ENCODE measurements around the gene HBG1. TPM values are rescaled to one million over a fixed set of nuclear protein-coding genes. Genes with fewer than 3 reads are reported as not detected.

The HBG1 gene
- total RNA-seq, 1 experiment from 2014 or later = not detected

- H3K4me3 ChIP-seq (ENCODE audit: low read length) = no peak within 1 kb of the TSS
- no peak within 1 kb of the TSS for H3K4me2 ChIP-seq (ENCODE audit: low read length)
- H3K9me2 ChIP-seq (replicated peaks; ENCODE audit: low read length) = no peaks in the 10 kb centered on the region
- no peaks in the 10 kb centered on the region for H3K36me3 ChIP-seq (ENCODE audit: low read depth, low read length)
- TF ChIP-seq EZH2 (IDR thresholded peaks at IDR 0.05; ENCODE audit: low read length, unreplicated experiment) = no peak
- TF ChIP-seq EZH2phosphoT487 (IDR thresholded peaks at IDR 0.05; ENCODE audit: borderline replicate concordance, low read length) = no peak
- TF ChIP-seq CTCF (conservative IDR thresholded peaks at IDR 0.05; ENCODE audit: low read depth, low read length) = no peak
- no peak within 1 kb of the TSS for H2AFZ ChIP-seq (ENCODE audit: low read length)
- no peaks in the 10 kb centered on the region for H3K9me3 ChIP-seq (ENCODE audit: low read length)
- POLR2A ChIA-PET (ENCODE audit: unreplicated experiment) = no interaction called here
- BruUV-seq (replicated peaks) = no TSS peak
- H3K9ac ChIP-seq (ENCODE audit: low read length) = no peak within 1 kb of the TSS
- ATAC-seq = no peak
- H3K4me1 ChIP-seq (ENCODE audit: insufficient read depth, low read length) = no peaks in the 10 kb centered on the region
- no peaks in the 10 kb centered on the region for H4K20me1 ChIP-seq (ENCODE audit: low read length)
- CTCF ChIA-PET = no interaction called here
- no peaks in the 10 kb centered on the region for H3K79me2 ChIP-seq (ENCODE audit: low read length)
- no peaks in the 10 kb centered on the region for H3K27me3 ChIP-seq (ENCODE audit: low read length)
- intact Hi-C loops (cut with micrococcal nuclease) = loop anchor here (10.0 kb wide), 1 partner anchor 604 kb away; the partner anchor contains the start of gene OR52N2
- no peak within 1 kb of the TSS for H3K27ac ChIP-seq (ENCODE audit: low read length)
- no peaks in the 10 kb centered on the region for H3F3A ChIP-seq (ENCODE audit: low read length, unreplicated experiment)
- DNase-seq = no peak
Observed at GRCh38 chr11:5200582-5200981, 49.1 kb downstream of the HBG1 start, which contains the start of gene OR51V1. Gene OR51V1, minus strand, starts transcription at chr11:5200682. Its CDS starts 0 bp downstream, at chr11:5200682.

DNA sequence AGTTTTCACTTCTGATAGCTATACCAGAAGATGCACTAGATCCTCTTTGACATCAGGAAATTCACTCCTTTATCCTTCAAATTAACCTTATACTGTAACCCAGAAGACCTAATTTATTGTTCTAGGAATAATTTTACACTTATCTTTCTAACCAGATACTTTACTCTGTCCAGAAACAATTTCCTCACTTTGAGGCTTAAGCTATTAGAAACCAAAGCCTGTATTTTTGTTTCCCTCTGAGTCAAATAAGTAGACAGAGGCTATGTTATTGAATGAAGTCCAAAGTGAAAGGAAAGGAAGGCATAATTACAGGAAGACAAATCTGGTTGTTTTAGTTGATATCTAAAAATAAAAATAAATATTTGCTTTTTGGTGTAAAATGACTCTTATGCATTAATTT, 51.4 kb downstream of the HBG1 start:
- Histone ChIP-seq H3K79me2 (ENCODE audit: low read length) (no peaks in the 10 kb centered on the region), H3K4me2 (ENCODE audit: low read length) (no peak overlapping the region), H4K20me1 (ENCODE audit: low read length) (no peaks in the 10 kb centered on the region), H3F3A (ENCODE audit: low read length, unreplicated experiment) (no peaks in the 10 kb centered on the region), H3K27me3 (ENCODE audit: low read length) (no peaks in the 10 kb centered on the region), H3K27ac (ENCODE audit: low read length) (no peak overlapping the region), H3K9me3 (ENCODE audit: low read length) (no peaks in the 10 kb centered on the region), H3K4me3 (ENCODE audit: low read length) (no peak overlapping the region), H3K9ac (ENCODE audit: low read length) (no peak overlapping the region), H2AFZ (ENCODE audit: low read length) (no peak overlapping the region), H3K9me2 (replicated peaks; ENCODE audit: low read length) (no peaks in the 10 kb centered on the region), H3K4me1 (ENCODE audit: insufficient read depth, low read length) (no peaks in the 10 kb centered on the region), H3K36me3 (ENCODE audit: low read depth, low read length) (no peaks in the 10 kb centered on the region)
- BruUV-seq (replicated peaks) = no TSS peak
- no peak for ATAC-seq
- intact Hi-C loops (cut with micrococcal nuclease) = no loop called here
- ChIA-PET POLR2A (ENCODE audit: unreplicated experiment) (no interaction called here), CTCF (no interaction called here)
- DNase-seq = no peak
- TF ChIP-seq CTCF (conservative IDR thresholded peaks at IDR 0.05; ENCODE audit: low read depth, low read length) = no peak
- no peak for TF ChIP-seq EZH2phosphoT487 (IDR thresholded peaks at IDR 0.05; ENCODE audit: borderline replicate concordance, low read length)
- no peak for TF ChIP-seq EZH2 (IDR thresholded peaks at IDR 0.05; ENCODE audit: low read length, unreplicated experiment)

Other genes starting within 250 kb of the HBG1 start
- not detected in 2 replicates for gene OR52J3, start 203.3 kb downstream of the HBG1 start, total RNA-seq (2014; rRNA removed)
- gene OR52E2, start 190.2 kb downstream of the HBG1 start, total RNA-seq (2014; rRNA removed) = not detected in 2 replicates
- gene OR52E1, start 180.3 kb downstream of the HBG1 start, total RNA-seq (2014; rRNA removed) = not detected in 2 replicates
- gene OR52A5, start 111.5 kb downstream of the HBG1 start, total RNA-seq (2014; rRNA removed) = not detected in 2 replicates
- not detected in 2 replicates for gene OR52A1, start 95.1 kb downstream of the HBG1 start, total RNA-seq (2014; rRNA removed)
- gene OR51V1, start 49.2 kb downstream of the HBG1 start, total RNA-seq (2014; rRNA removed) = not detected in 2 replicates
- gene HBB, start 22.8 kb downstream of the HBG1 start, total RNA-seq (2014; rRNA removed) = not detected in 2 replicates
- not detected in 2 replicates for gene HBD, start 15.4 kb downstream of the HBG1 start, total RNA-seq (2014; rRNA removed)
- not detected in 2 replicates for gene HBG2, start 4.9 kb upstream of the HBG1 start, total RNA-seq (2014; rRNA removed)
- 0.35 and 0.62 TPM in 2 replicates for gene HBE1, start 20.1 kb upstream of the HBG1 start, total RNA-seq (2014; rRNA removed)
- 0.11 TPM in 1 of 2 replicates, not detected in the other for gene OR51B4, start 52.1 kb upstream of the HBG1 start, total RNA-seq (2014; rRNA removed)
- 0.11 TPM in 1 of 2 replicates, not detected in the other for gene OR51B2, start 74.4 kb upstream of the HBG1 start, total RNA-seq (2014; rRNA removed)
- 0.63 and 1.7 TPM in 2 replicates for gene OR51B5, start 93.7 kb upstream of the HBG1 start, total RNA-seq (2014; rRNA removed)
- not detected in 2 replicates for gene OR51B6, start 101.7 kb upstream of the HBG1 start, total RNA-seq (2014; rRNA removed)
- not detected in 2 replicates for gene OR51M1, start 134.0 kb upstream of the HBG1 start, total RNA-seq (2014; rRNA removed)
- not detected in 2 replicates for gene OR51Q1, start 172.3 kb upstream of the HBG1 start, total RNA-seq (2014; rRNA removed)
- gene OR51I1, start 191.7 kb upstream of the HBG1 start, total RNA-seq (2014; rRNA removed) = not detected in 2 replicates
- gene OR51I2, start 199.5 kb upstream of the HBG1 start, total RNA-seq (2014; rRNA removed) = not detected in 2 replicates
- gene OR52D1, start 238.8 kb upstream of the HBG1 start, total RNA-seq (2014; rRNA removed) = not detected in 2 replicates